Colonic mucosa (tissue), 4 donors: ENCODE results near the gene EDARADD. TPM values are rescaled to one million over a fixed set of nuclear protein-coding genes. Genes with fewer than 3 reads are reported as not detected.

Source experiments
- DNase-seq: peaks from one replicate; pipeline ENCODE4 v3.0.0-alpha.2; 2020
- H3K27ac ChIP-seq: fragments of 200-600 bp; one replicate; pipeline ENCODE4 v1.8.0; 2021
- H3K27me3 ChIP-seq: fragments of 200-600 bp; one replicate; pipeline ENCODE4 v1.8.0; 2021
- H3K36me3 ChIP-seq: fragments of 200-600 bp; one replicate; pipeline ENCODE4 v1.8.0; 2021
- H3K4me1 ChIP-seq: fragments of 200-600 bp; one replicate; pipeline ENCODE4 v1.8.0; 2021; ENCODE audit warnings: mild to moderate bottlenecking
- H3K4me3 ChIP-seq: fragments of 200-600 bp; one replicate; pipeline ENCODE4 v1.8.0; 2021
- H3K9ac ChIP-seq, 2 donors: one replicate each; pipeline ENCODE4 v1.7.0; 2013; ENCODE audit warnings: control low read depth in 2 of 2, low read depth in 2 of 2, low read length in 2 of 2
- H3K9me3 ChIP-seq: fragments of 200-600 bp; one replicate; pipeline ENCODE4 v1.8.0; 2021
- CTCF ChIP-seq: fragments of 200-600 bp; IDR thresholded peaks from one replicate; pipeline ENCODE4 v1.8.0; 2022; ENCODE audit warnings: antibody characterized with exemption, mild to moderate bottlenecking
- intact Hi-C: fragments of 100-400 bp; cut with DNase I; formaldehyde crosslinking; loops from one replicate; pipeline ENCODE4 v1.14.1; 2022
- total RNA-seq, 2 donors: library from RNA; stranded (reverse); fragmentation: NEBNext Ultra II Directional in 1 of 2; extraction: Animal tissue kit (Norgen Biotek cat#: 25700) in 1 of 2; gene quantifications; one replicate each; pipeline ENCODE4 v1.2.1, GENCODE V29; 2021
- donor health status: healthy.
- donor health status: DM: no; HTN: no; CAD: no.
- donor health status: DM: no; HTN: no; CAD: no.

EDARADD gene
- total RNA-seq, 2 donors from 2014 or later, result 0.17 to 0.27 TPM

- Histone ChIP-seq H3K4me3 (no peak overlapping the region), H3K36me3 (no peaks in the 10 kb centered on the region), H3K27ac (no peak overlapping the region), H3K9me3 (no peaks in the 10 kb centered on the region), H3K27me3 (no peaks in the 10 kb centered on the region), H3K9ac (no peak overlapping the region), H3K4me1 (no peaks in the 10 kb centered on the region)
- intact Hi-C loops, result no loop called here
- no peak for DNase-seq
- no peak for TF ChIP-seq CTCF
These were observed 120.8 kb downstream of the EDARADD start for GRCh38 chr1:236514703-236515442.

GRCh38 chr1:236515443-236515958 is 121.4 kb downstream of the EDARADD start:
- Histone ChIP-seq H3K36me3 (no peaks in the 10 kb centered on the region), H3K9ac (no peak overlapping the region), H3K9me3 (no peaks in the 10 kb centered on the region), H3K4me3 (no peak overlapping the region), H3K4me1 (no peaks in the 10 kb centered on the region), H3K27ac (no peak overlapping the region), H3K27me3 (no peaks in the 10 kb centered on the region)
- intact Hi-C loops, result no loop called here
- TF ChIP-seq CTCF, result no peak
- DNase-seq, result no peak

GRCh38 chr1:236516929-236517704 is 123.0 kb downstream of the EDARADD start:
- no peaks in the 10 kb centered on the region for H3K36me3 ChIP-seq
- intact Hi-C loops, result no loop called here
- no peaks in the 10 kb centered on the region for H3K27me3 ChIP-seq
- DNase-seq, result peak; percentile 24
- no peaks in the 10 kb centered on the region for H3K9me3 ChIP-seq
- H3K27ac ChIP-seq, result no peak overlapping the region
- no peak overlapping the region for H3K9ac ChIP-seq
- H3K4me3 ChIP-seq, result no peak overlapping the region
- no peak for TF ChIP-seq CTCF
- H3K4me1 ChIP-seq, result no peaks in the 10 kb centered on the region

GRCh38 chr1:236518322-236518721 is 124.2 kb downstream of the EDARADD start:
- intact Hi-C loops, result no loop called here

More at GRCh38 chr1:236518322-236518721, 124.2 kb downstream of the EDARADD start:
- no peak for TF ChIP-seq CTCF
- no peak for DNase-seq
- Histone ChIP-seq H3K27me3 (no peaks in the 10 kb centered on the region), H3K9me3 (no peaks in the 10 kb centered on the region), H3K4me1 (no peaks in the 10 kb centered on the region), H3K4me3 (no peak overlapping the region), H3K36me3 (no peaks in the 10 kb centered on the region), H3K27ac (no peak overlapping the region), H3K9ac (no peak overlapping the region)
